ENCODE measurements around the gene ITPRID1. TPM values are rescaled to one million over a fixed set of nuclear protein-coding genes. Genes with fewer than 3 reads are reported as not detected.

ITPRID1 gene
- total RNA-seq, 1 experiment from 2014 or later = not detected

- no TSS peak for BruUV-seq (replicated peaks)
- H3K4me1 ChIP-seq (ENCODE audit: insufficient read depth, low read length) = no peaks in the 10 kb centered on the region
- no peaks in the 10 kb centered on the region for H3K36me3 ChIP-seq (ENCODE audit: low read depth, low read length)
- H3K27me3 ChIP-seq (ENCODE audit: low read length) = peaks cover 97% of the 10 kb centered on the region
- no peak within 1 kb of the TSS for H2AFZ ChIP-seq (ENCODE audit: low read length)
- H3K27ac ChIP-seq (ENCODE audit: low read length) = no peak within 1 kb of the TSS
- no peaks in the 10 kb centered on the region for H3K9me3 ChIP-seq (ENCODE audit: low read length)
- intact Hi-C loops (cut with micrococcal nuclease) = no loop called here
- no peak within 1 kb of the TSS for H3K4me3 ChIP-seq (ENCODE audit: low read length)
- CTCF ChIA-PET = no interaction called here
- ATAC-seq = no peak
- H3K9ac ChIP-seq (ENCODE audit: low read length) = no peak within 1 kb of the TSS
- no peaks in the 10 kb centered on the region for H4K20me1 ChIP-seq (ENCODE audit: low read length)
- POLR2A ChIA-PET (ENCODE audit: unreplicated experiment) = interaction anchor here (0.7 kb wide), 1 partner anchor 106 kb away, joined by 4 read pairs; no protein-coding TSS in a partner anchor
- no peak for DNase-seq
- TF ChIP-seq, protein P1, sequence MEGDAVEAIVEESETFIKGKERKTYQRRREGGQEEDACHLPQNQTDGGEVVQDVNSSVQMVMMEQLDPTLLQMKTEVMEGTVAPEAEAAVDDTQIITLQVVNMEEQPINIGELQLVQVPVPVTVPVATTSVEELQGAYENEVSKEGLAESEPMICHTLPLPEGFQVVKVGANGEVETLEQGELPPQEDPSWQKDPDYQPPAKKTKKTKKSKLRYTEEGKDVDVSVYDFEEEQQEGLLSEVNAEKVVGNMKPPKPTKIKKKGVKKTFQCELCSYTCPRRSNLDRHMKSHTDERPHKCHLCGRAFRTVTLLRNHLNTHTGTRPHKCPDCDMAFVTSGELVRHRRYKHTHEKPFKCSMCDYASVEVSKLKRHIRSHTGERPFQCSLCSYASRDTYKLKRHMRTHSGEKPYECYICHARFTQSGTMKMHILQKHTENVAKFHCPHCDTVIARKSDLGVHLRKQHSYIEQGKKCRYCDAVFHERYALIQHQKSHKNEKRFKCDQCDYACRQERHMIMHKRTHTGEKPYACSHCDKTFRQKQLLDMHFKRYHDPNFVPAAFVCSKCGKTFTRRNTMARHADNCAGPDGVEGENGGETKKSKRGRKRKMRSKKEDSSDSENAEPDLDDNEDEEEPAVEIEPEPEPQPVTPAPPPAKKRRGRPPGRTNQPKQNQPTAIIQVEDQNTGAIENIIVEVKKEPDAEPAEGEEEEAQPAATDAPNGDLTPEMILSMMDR (conservative IDR thresholded peaks at IDR 0.05; ENCODE audit: low read depth, low read length) = no peak
- no peak for TF ChIP-seq EZH2 (IDR thresholded peaks at IDR 0.05; ENCODE audit: low read length, unreplicated experiment)
- TF ChIP-seq EZH2phosphoT487 (IDR thresholded peaks at IDR 0.05; ENCODE audit: borderline replicate concordance, low read length) = no peak
- no peaks in the 10 kb centered on the region for H3K79me2 ChIP-seq (ENCODE audit: low read length)
- no peak within 1 kb of the TSS for H3K4me2 ChIP-seq (ENCODE audit: low read length)
- no peaks in the 10 kb centered on the region for H3F3A ChIP-seq (ENCODE audit: low read length, unreplicated experiment)
- H3K9me2 ChIP-seq (replicated peaks; ENCODE audit: low read length) = no peaks in the 10 kb centered on the region
Measured at GRCh38 chr7:31687024-31687748, 173.3 kb downstream of the ITPRID1 start, which contains the start of gene PPP1R17. TSS of gene PPP1R17 (plus strand) at chr7:31687215. CDS start at chr7:31692442, 5,227 bp downstream.

GRCh38 chr7:31688372-31688771, 174.5 kb downstream of the ITPRID1 start:
- ChIA-PET CTCF (no interaction called here), POLR2A (ENCODE audit: unreplicated experiment) (no interaction called here)
- no peak overlapping the region for H3K4me3 ChIP-seq (ENCODE audit: low read length)
- no peaks in the 10 kb centered on the region for H3K36me3 ChIP-seq (ENCODE audit: low read depth, low read length)
- ATAC-seq = no peak
- H2AFZ ChIP-seq (ENCODE audit: low read length) = no peak overlapping the region
- H3K4me2 ChIP-seq (ENCODE audit: low read length) = no peak overlapping the region
- no peaks in the 10 kb centered on the region for H3K4me1 ChIP-seq (ENCODE audit: insufficient read depth, low read length)
- H4K20me1 ChIP-seq (ENCODE audit: low read length) = no peaks in the 10 kb centered on the region
- no peak overlapping the region for H3K9ac ChIP-seq (ENCODE audit: low read length)
- TF ChIP-seq EZH2 (IDR thresholded peaks at IDR 0.05; ENCODE audit: low read length, unreplicated experiment) = no peak
- TF ChIP-seq EZH2phosphoT487 (IDR thresholded peaks at IDR 0.05; ENCODE audit: borderline replicate concordance, low read length) = no peak
- TF ChIP-seq, protein P1 (conservative IDR thresholded peaks at IDR 0.05; ENCODE audit: low read depth, low read length) = no peak
- H3F3A ChIP-seq (ENCODE audit: low read length, unreplicated experiment) = no peaks in the 10 kb centered on the region
- no TSS peak for BruUV-seq (replicated peaks)
- H3K9me3 ChIP-seq (ENCODE audit: low read length) = no peaks in the 10 kb centered on the region
- no peaks in the 10 kb centered on the region for H3K79me2 ChIP-seq (ENCODE audit: low read length)
- DNase-seq = no peak
- H3K27ac ChIP-seq (ENCODE audit: low read length) = no peak overlapping the region
- H3K27me3 ChIP-seq (ENCODE audit: low read length) = peaks cover 98% of the 10 kb centered on the region
- no peaks in the 10 kb centered on the region for H3K9me2 ChIP-seq (replicated peaks; ENCODE audit: low read length)
- intact Hi-C loops (cut with micrococcal nuclease) = no loop called here

DNA sequence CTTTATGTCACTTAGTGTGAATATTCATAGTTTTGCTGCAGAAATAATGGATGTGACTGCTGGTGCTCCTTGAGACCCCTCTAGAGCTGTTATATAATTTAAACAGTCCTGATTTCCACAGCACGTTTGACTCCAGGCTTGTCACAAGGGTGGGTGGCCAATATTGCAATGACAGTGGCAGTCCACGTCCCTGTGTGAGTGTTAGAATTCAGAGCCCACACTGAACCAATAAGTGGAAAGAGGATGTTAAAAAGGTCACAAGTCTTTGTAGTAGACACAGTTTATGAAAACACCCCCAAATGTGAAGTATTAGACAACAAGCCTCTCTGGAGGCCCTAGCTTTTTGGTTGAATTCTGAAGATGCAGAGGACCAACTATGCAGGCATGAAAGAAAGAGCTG, 175.1 kb downstream of the ITPRID1 start:
- no peaks in the 10 kb centered on the region for H3F3A ChIP-seq (ENCODE audit: low read length, unreplicated experiment)
- no peak overlapping the region for H3K4me2 ChIP-seq (ENCODE audit: low read length)
- H3K27me3 ChIP-seq (ENCODE audit: low read length) = peaks cover 98% of the 10 kb centered on the region
- TF ChIP-seq, protein P1 (conservative IDR thresholded peaks at IDR 0.05; ENCODE audit: low read depth, low read length) = no peak
- TF ChIP-seq EZH2 (IDR thresholded peaks at IDR 0.05; ENCODE audit: low read length, unreplicated experiment) (no peak), EZH2phosphoT487 (IDR thresholded peaks at IDR 0.05; ENCODE audit: borderline replicate concordance, low read length) (no peak)
- intact Hi-C loops (cut with micrococcal nuclease) = no loop called here
- no peaks in the 10 kb centered on the region for H3K9me2 ChIP-seq (replicated peaks; ENCODE audit: low read length)
- ATAC-seq (no peak), DNase-seq (no peak)
- no peaks in the 10 kb centered on the region for H3K9me3 ChIP-seq (ENCODE audit: low read length)
- ChIA-PET POLR2A (ENCODE audit: unreplicated experiment) (no interaction called here), CTCF (no interaction called here)
- H3K9ac ChIP-seq (ENCODE audit: low read length) = no peak overlapping the region
- no TSS peak for BruUV-seq (replicated peaks)
- no peak overlapping the region for H3K4me3 ChIP-seq (ENCODE audit: low read length)
- H3K27ac ChIP-seq (ENCODE audit: low read length) = no peak overlapping the region
- H3K79me2 ChIP-seq (ENCODE audit: low read length) = no peaks in the 10 kb centered on the region
- no peaks in the 10 kb centered on the region for H4K20me1 ChIP-seq (ENCODE audit: low read length)
- no peaks in the 10 kb centered on the region for H3K36me3 ChIP-seq (ENCODE audit: low read depth, low read length)
- no peak overlapping the region for H2AFZ ChIP-seq (ENCODE audit: low read length)
- no peaks in the 10 kb centered on the region for H3K4me1 ChIP-seq (ENCODE audit: insufficient read depth, low read length)
